ENCODE data around the gene TP53RK.

TP53RK gene

DNA sequence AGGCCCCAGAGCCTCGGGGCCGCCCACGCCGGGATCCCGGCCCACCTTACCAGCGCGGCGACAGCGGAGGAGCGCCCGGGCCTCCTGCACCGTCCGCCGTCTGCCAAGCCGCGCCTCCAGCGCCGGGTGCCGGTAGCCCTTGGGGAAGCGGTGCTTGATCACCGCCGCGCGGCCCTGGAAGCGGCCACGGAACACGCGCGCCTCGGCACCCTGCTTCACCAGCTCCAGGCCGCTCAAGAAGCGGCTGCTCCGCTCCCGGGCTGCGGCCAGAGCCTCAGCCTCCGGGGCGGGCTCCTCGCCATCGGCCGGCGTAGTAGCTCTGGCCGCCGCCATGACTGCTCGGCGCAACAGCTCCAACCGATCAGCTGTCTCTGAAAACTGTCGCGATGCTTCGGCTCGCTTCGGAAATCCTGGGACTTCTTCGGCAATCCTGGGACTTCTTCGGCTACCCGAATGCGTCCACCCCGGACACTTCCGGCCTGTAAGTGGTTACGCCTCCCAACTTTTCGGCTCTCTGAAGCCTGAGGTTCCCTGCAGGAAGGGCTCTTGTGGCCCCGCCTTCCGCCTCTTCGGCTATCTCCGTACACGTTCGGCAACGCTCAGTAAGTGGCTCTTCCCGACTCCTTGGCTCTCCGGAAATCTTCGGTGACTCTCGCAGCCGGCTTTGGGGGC, at the start of gene TP53RK:
TSS of gene TP53RK (minus strand) at position 363 of the 672 bp plus-strand sequence. CDS start at position 333, 30 bp downstream.
- DNase-seq: peak; percentile 96 to 97

GRCh38 chr20:46735436-46735835, 46.2 kb upstream of the TP53RK start:
- no peak for DNase-seq

GRCh38 chr20:46731770-46732169, 42.5 kb upstream of the TP53RK start:
- no peak for DNase-seq

- DNase-seq: no peak
Measured at GRCh38 chr20:46725186-46726165, 36.2 kb upstream of the TP53RK start.

GRCh38 chr20:46724343-46724959, 35.2 kb upstream of the TP53RK start:
- no peak for DNase-seq

DNA sequence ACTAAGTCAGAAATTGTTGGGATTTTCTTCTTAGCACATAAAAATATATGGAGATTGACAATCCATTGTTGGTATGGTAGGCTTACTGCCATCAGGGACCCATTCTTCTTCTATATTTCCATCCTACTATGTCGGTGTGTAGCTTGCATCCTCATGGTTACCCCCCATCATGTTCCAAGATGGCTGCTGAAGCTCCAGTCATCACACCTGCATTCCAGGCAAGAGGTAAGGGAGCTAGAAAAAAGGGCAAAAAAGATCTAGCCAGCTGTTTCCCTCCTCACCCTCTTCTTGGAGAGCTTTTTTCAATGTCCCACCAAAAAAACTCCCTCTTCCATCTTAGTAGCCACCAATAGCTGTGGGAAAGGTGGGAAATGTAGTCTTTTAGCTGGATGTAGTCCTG, 33.8 kb upstream of the TP53RK start:
- no peak for DNase-seq

- no peak for DNase-seq
Measured at GRCh38 chr20:46722450-46722849, 33.2 kb upstream of the TP53RK start.

GRCh38 chr20:46721476-46721875, 32.2 kb upstream of the TP53RK start:
- no peak for DNase-seq

DNA sequence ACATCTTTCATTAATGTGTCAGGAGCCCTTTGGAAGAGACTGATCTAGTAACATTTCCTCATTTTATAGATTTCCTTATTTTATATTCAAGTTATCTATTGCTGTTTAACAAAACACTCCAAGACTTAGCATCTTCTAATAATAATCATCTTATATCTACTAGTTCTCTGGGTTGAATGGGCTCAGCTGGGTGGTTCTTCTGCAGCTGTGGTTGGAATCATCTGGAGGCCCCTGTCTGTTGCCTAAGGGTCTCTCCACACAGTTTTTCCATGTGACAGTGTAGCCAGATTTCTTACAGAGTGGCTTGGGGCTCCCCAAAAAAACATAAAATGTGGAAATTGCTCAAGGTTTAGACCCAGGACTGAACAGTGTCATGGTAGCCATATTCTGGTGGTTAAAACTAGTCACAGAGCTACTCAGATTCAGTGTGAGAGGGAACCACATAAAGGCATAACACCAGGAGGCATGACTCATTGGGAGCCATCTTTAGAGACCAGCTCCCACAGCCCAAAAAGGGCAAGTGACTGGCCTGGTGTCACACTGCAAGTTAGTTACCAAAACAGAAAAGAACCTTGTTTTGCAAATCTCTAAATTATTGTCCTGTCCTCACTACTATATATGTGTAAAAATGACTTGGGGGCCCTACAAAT, 31.7 kb upstream of the TP53RK start:
- no peak for DNase-seq

DNA sequence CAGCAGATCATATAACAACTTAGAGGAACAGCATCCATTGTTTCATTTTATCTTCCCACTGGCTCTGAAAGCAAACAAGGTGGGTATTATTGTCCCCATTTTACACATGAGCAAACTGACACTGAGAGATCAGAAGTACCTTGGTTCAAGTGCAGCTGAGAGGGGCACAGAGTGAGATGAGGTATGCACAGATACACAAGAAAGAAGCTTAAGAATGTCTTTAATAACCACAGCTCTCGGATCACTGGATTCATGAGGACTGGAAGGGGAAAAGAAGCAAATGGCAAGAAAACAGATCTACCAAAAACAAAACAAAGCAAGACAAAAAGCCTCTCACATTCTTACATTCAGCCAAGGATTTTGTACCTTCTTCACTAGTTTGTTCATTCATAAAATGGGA, 30.8 kb upstream of the TP53RK start:
- DNase-seq: no peak

DNA sequence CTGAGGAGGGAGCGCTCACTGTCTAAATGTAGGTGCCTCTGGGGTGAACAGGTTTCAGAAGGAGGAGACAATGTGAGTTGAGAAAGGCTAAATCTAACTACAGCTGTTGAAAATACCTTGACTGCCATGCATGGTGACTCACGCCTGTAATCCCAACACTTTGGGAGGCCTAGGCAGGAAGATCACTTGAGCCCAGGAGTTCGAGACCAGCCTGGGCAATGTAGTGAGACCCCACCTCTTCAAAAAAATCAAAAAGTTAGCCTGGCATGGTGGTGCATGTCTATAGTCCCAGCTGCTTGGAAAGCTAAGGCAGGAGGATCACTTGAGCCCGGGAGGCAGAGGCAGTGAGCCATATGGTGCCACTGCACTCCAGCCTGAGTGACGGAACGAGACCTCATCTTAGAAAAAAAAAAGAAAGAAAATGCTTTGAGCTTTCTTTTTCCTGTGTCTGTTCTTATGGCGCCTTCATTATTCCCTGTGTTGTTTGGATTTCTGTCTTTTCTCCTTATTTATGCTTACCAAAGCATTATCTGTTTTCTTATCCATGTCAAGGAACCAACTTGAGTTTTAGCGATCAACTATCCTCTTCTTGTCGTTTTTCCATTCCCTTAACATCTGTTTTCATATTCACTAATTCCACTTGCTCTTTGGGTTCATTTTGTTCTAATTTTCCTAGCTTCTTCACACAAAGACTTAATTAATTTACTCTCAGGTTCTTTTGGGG, 28.7 kb upstream of the TP53RK start:
- DNase-seq: no peak

DNA sequence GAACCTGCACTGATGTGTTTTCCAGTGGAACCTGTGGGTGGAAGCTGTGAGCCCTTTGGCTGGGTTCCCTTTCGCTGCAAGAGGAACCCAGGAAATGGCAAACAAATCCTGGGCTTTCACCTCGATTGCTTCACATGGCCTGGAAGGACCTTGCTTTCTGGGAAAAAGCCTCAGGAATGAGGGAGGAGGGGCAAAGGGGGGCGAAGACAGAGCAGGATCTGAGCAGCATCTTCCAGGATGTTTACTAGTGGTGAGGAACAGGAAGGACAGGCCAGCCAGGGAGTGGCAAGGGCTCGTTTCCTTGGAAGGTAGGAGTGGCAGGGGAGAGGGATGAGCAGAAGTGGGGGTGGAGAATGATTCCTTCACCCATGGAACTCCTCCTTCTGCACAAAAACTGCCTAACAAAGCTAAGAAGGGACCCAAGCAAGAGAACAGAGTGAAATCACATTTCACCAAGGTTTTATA, 26.1 kb upstream of the TP53RK start:
- DNase-seq: no peak

DNA sequence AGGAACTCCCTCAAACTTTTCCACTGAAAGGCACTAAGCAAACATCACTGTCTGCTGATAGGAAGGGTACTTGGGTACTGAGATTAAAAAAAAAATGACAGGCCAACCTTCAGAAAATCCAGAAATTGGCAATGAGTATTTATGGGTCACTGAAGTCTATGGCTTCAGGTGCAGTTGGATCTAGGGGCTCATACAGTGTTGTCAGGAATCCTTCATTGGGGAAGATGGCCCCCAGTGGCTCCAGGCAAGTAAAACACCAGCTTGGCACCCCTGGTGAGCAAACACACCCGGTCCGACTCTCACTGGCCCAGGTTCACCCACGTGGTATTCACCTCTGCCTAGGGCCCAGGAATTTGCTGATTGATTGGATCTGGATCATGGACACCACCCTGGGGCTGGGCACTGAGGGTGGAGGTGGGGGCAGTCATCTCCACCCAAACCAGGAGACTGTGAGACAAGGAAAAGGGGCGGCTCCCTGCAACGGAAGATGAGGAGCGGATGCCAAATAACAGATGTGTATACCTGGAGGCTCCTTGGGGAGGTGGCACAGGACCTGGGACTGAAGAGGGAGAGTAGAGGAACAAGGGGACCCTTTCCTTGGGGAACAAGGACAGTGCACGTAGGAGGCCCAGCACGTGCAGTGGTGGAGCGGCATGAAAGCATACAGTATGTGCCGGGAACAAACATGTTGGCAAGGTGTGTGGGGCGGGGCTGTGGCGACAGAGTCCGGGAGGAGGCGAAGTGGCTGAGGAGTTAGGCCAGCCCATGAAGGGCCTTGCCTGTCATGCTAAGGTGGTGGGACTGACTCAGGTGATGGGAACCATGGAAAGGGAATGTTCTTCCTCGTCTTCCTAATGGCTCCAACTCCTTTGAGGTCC, 25.0 kb upstream of the TP53RK start:
- no peak for DNase-seq

GRCh38 chr20:46712056-46712636, 22.9 kb upstream of the TP53RK start:
- DNase-seq: no peak

GRCh38 chr20:46710153-46710913, 21.1 kb upstream of the TP53RK start:
- DNase-seq: no peak

DNA sequence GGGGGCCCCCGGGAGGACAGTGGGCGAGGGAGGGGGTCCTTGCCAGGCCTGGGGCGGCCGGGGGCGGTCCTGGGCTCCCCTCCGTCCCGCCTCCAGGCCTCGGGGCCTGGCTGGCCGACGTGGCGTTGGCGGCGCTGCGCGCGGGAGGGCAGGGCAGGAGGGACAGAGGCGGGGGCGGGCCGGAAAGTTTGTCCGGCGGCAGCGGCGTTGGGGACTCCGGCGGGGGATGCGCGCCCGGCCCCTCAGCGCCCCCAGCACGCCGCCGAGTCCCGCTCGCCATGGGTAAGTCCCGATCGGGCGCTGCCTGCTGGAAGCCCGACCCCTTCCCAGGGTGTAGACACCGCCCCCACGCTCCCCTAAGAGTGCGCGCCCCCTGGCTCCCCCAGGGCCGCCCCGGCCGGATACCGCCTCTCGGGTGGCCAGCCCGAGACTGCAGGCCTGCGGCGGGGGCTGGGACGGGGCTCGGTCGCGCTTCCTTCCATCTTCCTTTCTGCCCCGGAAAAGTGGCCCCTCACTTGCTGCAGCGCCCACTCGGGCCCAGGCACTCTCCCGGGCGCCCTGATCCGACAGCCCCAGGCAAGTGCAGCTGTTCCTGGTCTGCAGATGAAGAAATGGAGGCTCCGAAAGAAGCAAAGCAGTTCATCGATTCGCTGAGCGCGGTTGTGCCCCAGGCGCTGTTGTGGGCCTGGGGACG, 20.4 kb upstream of the TP53RK start, which contains the start of gene SLC2A10:
TSS of gene SLC2A10 (plus strand) at position 191 of the 694 bp plus-strand sequence. CDS start at position 279, 88 bp downstream.
- DNase-seq: peak in 1 of 2 experiments; percentile 23

DNA sequence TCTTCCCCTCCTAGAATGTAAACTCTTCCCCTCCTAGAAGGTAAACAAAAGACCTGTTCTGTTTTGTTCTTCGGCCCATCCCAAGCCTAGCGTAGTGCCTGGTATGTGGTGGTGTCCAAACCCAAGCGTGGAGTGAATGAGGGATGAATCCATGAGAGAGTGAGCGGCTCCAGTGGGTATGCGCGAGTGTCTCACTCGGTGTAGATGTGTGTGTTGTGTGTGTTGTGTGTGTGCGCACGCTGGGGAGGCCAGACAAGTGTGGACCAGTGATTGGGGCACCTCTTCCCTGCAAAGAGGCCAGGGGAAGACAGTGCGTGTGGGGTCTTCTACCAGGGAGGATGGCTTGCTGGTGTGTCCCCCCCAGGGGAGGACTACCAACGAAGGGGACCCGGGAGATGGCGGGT, 19.8 kb upstream of the TP53RK start:
- DNase-seq: no peak

DNA sequence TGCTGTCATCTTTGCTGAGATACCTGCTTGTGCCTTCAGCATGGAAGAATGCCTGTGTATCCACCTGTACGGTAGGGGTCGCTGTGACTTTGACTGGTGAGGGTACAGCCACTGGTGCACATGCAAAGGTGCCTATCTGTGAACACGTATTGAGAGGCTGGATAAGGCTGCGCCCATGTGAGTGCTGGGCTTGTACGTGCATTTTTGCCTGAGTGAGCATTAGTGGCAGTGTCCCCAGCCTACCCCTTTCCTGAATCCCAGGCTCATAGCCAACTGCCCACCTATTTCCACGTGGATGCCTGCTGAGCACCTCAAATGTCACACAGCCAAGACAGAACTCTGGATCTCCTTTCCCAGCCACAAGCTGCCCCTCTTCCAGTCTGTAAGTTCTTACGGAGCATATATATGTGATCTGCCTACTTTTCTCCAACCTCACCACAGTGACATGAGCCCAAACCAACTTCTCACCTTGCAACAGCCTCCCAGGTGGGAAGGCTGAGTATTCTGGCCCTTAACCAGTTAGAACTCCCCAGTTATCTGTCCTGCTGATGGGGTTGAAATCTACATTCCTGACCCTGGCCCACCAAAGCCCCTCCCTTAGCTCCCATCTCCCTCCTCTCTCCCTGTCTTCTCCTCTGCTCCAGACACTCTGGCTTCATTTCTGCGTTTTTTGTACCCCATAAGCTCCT, 19.1 kb upstream of the TP53RK start:
- no peak for DNase-seq

DNA sequence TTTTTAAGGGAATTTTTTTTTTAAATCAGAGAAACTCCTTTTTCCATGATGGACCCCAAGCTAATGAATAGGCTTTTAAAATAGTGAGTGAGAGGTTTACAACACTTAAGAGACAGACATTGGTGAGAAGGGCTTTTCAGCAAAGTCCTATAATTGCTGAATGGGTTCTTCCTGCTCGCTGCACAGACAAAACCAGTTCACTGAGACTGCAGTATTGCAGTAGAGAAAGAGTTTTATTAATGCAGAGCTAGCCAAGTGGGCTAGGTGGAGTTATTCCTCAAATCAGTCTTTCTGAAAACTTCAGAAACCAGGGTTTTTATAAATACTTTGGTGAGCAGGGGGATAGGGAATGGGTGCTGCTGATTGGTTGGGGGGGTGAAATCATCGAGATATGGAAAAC, 17.0 kb upstream of the TP53RK start:
- no peak for DNase-seq
